Bone marrow (tissue), 2 donors: ENCODE results near the gene PTRHD1.

ENCODE experiments used
- DNase-seq, 2 donors: peaks; one replicate each; lab custom pipeline; 2025; lab: John Stamatoyannopoulos, UW

PTRHD1 gene

GRCh38 chr2:24756789-24757188 lies 36.4 kb downstream of the PTRHD1 start:
- no peak for DNase-seq

- no peak for DNase-seq
Measured at GRCh38 chr2:24754985-24755705, 38.0 kb downstream of the PTRHD1 start.

- DNase-seq: no peak
Measured at GRCh38 chr2:24749069-24749691, 44.0 kb downstream of the PTRHD1 start.

GRCh38 chr2:24747299-24747698 lies 45.9 kb downstream of the PTRHD1 start:
- DNase-seq: no peak

GRCh38 chr2:24745825-24746224 lies 47.4 kb downstream of the PTRHD1 start:
- no peak for DNase-seq

- no peak for DNase-seq
Measured at GRCh38 chr2:24744356-24744755, 48.8 kb downstream of the PTRHD1 start.

- DNase-seq: no peak
Measured at GRCh38 chr2:24743924-24744323, 49.3 kb downstream of the PTRHD1 start.

- DNase-seq: no peak
Measured at GRCh38 chr2:24742730-24743129, 50.5 kb downstream of the PTRHD1 start.

GRCh38 chr2:24740142-24740541 lies 53.0 kb downstream of the PTRHD1 start:
- DNase-seq: no peak
